ENCODE data around the gene MREG. TPM values are rescaled to one million over a fixed set of nuclear protein-coding genes. Genes with fewer than 3 reads are reported as not detected.

MREG gene
- total and polyA plus RNA-seq, 10 of the 15 experiments (the other 5 are each of a cell fraction or from before 2014, with no cell fraction given): 6.9 to 45.0 (median 28.5) TPM

DNA sequence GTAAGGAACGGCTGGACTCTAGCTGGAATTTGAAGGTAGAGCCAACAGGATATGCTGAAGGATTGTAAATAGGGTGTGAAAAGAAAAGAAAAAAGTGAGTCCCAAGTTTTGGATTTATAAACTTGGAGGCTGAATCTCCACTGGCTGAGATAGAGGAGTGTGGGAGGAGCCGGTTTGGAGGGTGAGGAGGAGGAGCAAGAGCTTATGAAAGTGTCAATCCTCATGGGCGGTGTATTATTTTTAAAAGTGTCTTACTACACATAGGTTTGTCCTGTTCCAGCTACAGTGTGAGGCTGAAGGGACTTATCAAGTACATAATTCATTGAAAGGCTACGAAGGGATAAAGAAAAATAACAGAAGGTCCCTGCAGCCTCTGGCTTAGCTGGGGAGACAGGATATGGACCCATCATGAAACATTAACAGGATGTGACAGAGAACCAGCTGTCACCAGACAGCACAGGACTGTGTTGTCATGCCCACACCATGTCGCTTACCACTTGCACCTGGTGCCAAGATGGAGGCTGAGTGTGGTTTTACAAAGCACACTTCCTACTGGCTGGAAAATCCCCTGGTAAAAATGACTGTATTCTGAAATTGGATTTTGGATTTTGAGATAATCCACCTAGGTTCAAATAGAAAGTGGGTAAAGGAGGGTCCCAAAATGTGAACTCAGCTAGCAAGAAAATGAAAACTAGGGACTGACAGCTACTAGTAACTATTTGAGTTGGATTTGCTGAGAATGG lies 2.5 kb upstream of the MREG start (continued):
- TF ChIP-seq, protein P1, sequence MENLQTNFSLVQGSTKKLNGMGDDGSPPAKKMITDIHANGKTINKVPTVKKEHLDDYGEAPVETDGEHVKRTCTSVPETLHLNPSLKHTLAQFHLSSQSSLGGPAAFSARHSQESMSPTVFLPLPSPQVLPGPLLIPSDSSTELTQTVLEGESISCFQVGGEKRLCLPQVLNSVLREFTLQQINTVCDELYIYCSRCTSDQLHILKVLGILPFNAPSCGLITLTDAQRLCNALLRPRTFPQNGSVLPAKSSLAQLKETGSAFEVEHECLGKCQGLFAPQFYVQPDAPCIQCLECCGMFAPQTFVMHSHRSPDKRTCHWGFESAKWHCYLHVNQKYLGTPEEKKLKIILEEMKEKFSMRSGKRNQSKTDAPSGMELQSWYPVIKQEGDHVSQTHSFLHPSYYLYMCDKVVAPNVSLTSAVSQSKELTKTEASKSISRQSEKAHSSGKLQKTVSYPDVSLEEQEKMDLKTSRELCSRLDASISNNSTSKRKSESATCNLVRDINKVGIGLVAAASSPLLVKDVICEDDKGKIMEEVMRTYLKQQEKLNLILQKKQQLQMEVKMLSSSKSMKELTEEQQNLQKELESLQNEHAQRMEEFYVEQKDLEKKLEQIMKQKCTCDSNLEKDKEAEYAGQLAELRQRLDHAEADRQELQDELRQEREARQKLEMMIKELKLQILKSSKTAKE (IDR thresholded peaks at IDR 0.05; ENCODE audit: low read depth, poor library complexity, severe bottlenecking): no peak
- TF ChIP-seq, protein P2, sequence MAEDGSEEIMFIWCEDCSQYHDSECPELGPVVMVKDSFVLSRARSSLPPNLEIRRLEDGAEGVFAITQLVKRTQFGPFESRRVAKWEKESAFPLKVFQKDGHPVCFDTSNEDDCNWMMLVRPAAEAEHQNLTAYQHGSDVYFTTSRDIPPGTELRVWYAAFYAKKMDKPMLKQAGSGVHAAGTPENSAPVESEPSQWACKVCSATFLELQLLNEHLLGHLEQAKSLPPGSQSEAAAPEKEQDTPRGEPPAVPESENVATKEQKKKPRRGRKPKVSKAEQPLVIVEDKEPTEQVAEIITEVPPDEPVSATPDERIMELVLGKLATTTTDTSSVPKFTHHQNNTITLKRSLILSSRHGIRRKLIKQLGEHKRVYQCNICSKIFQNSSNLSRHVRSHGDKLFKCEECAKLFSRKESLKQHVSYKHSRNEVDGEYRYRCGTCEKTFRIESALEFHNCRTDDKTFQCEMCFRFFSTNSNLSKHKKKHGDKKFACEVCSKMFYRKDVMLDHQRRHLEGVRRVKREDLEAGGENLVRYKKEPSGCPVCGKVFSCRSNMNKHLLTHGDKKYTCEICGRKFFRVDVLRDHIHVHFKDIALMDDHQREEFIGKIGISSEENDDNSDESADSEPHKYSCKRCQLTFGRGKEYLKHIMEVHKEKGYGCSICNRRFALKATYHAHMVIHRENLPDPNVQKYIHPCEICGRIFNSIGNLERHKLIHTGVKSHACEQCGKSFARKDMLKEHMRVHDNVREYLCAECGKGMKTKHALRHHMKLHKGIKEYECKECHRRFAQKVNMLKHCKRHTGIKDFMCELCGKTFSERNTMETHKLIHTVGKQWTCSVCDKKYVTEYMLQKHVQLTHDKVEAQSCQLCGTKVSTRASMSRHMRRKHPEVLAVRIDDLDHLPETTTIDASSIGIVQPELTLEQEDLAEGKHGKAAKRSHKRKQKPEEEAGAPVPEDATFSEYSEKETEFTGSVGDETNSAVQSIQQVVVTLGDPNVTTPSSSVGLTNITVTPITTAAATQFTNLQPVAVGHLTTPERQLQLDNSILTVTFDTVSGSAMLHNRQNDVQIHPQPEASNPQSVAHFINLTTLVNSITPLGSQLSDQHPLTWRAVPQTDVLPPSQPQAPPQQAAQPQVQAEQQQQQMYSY (CRISPR knock-in tag; IDR thresholded peaks at IDR 0.05): no peak
- TF ChIP-seq ZNF274 (IDR thresholded peaks at IDR 0.05; ENCODE audit: insufficient read depth, insufficient read length) (no peak), HDGF (IDR thresholded peaks at IDR 0.05) (peak; percentile 78), ZNF622 (IDR thresholded peaks at IDR 0.05) (no peak), SPI1 (IDR thresholded peaks at IDR 0.05; ENCODE audit: borderline replicate concordance, insufficient read depth, low read depth, low read length) (peak; percentile 67; the same call in 1 of the 2 replicates), NR2C1 (IDR thresholded peaks at IDR 0.05) (peak; percentile 4; the same call in 1 of the 2 replicates), RELA (IDR thresholded peaks at IDR 0.05; ENCODE audit: borderline replicate concordance, partially characterized antibody) (no peak), MTA2 (IDR thresholded peaks at IDR 0.05; ENCODE audit: low read depth) (peak; percentile 54; the same call in 1 of the 2 replicates), POLR2AphosphoS5 (IDR thresholded peaks at IDR 0.05; ENCODE audit: low read length) (0 out of 2 replicates have a peak, but pooled peaks have one; percentile 43), WRNIP1 (IDR thresholded peaks at IDR 0.05; ENCODE audit: borderline replicate concordance, low read depth, low read length) (no peak), STAT1 (conservative IDR thresholded peaks at IDR 0.05) (no peak), IKZF1 (conservative IDR thresholded peaks at IDR 0.05) (peak; percentile 94), JUNB (IDR thresholded peaks at IDR 0.05) (peak; percentile 70; the same call in 1 of the 2 replicates), TCF12 (IDR thresholded peaks at IDR 0.05; ENCODE audit: low read depth, low read length) (peak; percentile 97), IKZF2 (IDR thresholded peaks at IDR 0.05) (peak; percentile 93 to 96)
- TF ChIP-seq, protein P3, sequence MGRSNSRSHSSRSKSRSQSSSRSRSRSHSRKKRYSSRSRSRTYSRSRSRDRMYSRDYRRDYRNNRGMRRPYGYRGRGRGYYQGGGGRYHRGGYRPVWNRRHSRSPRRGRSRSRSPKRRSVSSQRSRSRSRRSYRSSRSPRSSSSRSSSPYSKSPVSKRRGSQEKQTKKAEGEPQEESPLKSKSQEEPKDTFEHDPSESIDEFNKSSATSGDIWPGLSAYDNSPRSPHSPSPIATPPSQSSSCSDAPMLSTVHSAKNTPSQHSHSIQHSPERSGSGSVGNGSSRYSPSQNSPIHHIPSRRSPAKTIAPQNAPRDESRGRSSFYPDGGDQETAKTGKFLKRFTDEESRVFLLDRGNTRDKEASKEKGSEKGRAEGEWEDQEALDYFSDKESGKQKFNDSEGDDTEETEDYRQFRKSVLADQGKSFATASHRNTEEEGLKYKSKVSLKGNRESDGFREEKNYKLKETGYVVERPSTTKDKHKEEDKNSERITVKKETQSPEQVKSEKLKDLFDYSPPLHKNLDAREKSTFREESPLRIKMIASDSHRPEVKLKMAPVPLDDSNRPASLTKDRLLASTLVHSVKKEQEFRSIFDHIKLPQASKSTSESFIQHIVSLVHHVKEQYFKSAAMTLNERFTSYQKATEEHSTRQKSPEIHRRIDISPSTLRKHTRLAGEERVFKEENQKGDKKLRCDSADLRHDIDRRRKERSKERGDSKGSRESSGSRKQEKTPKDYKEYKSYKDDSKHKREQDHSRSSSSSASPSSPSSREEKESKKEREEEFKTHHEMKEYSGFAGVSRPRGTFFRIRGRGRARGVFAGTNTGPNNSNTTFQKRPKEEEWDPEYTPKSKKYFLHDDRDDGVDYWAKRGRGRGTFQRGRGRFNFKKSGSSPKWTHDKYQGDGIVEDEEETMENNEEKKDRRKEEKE (IDR thresholded peaks at IDR 0.05): no peak
- TF ChIP-seq, protein P4, sequence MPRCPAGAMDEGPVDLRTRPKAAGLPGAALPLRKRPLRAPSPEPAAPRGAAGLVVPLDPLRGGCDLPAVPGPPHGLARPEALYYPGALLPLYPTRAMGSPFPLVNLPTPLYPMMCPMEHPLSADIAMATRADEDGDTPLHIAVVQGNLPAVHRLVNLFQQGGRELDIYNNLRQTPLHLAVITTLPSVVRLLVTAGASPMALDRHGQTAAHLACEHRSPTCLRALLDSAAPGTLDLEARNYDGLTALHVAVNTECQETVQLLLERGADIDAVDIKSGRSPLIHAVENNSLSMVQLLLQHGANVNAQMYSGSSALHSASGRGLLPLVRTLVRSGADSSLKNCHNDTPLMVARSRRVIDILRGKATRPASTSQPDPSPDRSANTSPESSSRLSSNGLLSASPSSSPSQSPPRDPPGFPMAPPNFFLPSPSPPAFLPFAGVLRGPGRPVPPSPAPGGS (IDR thresholded peaks at IDR 0.05; ENCODE audit: borderline replicate concordance, insufficient read depth, low read depth, low read length, poor library complexity, severe bottlenecking): no peak
